ENCODE results near the gene ADARB2.

GRCh38 chr10:1679821-1680650, 57.3 kb downstream of the ADARB2 start:
- TF ChIP-seq CTCF (IDR thresholded peaks at IDR 0.05): no peak
- TF ChIP-seq EP300 (IDR thresholded peaks at IDR 0.05): no peak
- no peak for TF ChIP-seq POLR2AphosphoS5 (IDR thresholded peaks at IDR 0.05)
- no peak for TF ChIP-seq POLR2A (IDR thresholded peaks at IDR 0.05)
